Testis (tissue), 5 donors: ENCODE data around the gene IGFBP6. TPM values are rescaled to one million over a fixed set of nuclear protein-coding genes. Genes with fewer than 3 reads are reported as not detected.

Source experiments
- DNase-seq: peaks from one replicate; pipeline ENCODE4 v3.0.0-alpha.2; 2019
- H3K27ac ChIP-seq, 2 donors: fragments of 200-600 bp; sonication (generic); one replicate each; pipeline ENCODE4 v1.5.1; 2019
- H3K27me3 ChIP-seq: fragments of 200-600 bp; sonication (generic); one replicate; pipeline ENCODE4 v1.5.1; 2019
- H3K36me3 ChIP-seq: fragments of 200-600 bp; sonication (generic); one replicate; pipeline ENCODE4 v1.5.1; 2017; ENCODE audit warnings: low read depth; ENCODE audit errors: missing control alignments
- H3K4me1 ChIP-seq: fragments of 200-600 bp; sonication (generic); one replicate; pipeline ENCODE4 v1.5.1; 2019
- H3K4me3 ChIP-seq, 2 donors: fragments of 200-600 bp; sonication (generic); one replicate each; pipeline ENCODE4 v1.5.1; 2017 to 2019
- H3K9me3 ChIP-seq: fragments of 200-600 bp; sonication (generic); one replicate; pipeline ENCODE4 v1.5.1; 2017
- POLR2A ChIP-seq: fragments of 450-650 bp; IDR thresholded peaks from one replicate; pipeline ENCODE4 v1.6.1; 2017; ENCODE audit warnings: antibody characterized with exemption, mild to moderate bottlenecking, moderate library complexity
- WGBS, 2 donors: methylation state at CpG; one replicate each; pipeline ENCODE4 v1.1.5; 2018; 5-methylcytosine and 5-hydroxymethylcytosine counted together
- intact Hi-C: fragments of 100-400 bp; cut with DNase I; formaldehyde crosslinking; loops from one replicate; pipeline ENCODE4 v1.15.1; 2023; ENCODE audit warnings: low total_unique reads
- long read RNA-seq, 2 donors: transcript quantifications; one replicate each; lab custom pipeline, GENCODE V29; 2026
- polyA plus RNA-seq: library from polyadenylated mRNA; stranded (reverse); fragments of 350-450 nt; fragmentation: Illumina TruSeq; extraction: RNeasy Lipid Tissue Mini Kit (QIAGEN cat#74804); gene quantifications from one replicate; pipeline ENCODE4 v1.2.3, GENCODE V29; 2014; ENCODE audit warnings: low read depth, low replicate concordance; ENCODE audit not compliant: insufficient read depth
- total RNA-seq, 2 donors: library from RNA; depleted of rRNA; stranded (reverse); fragments of >200 nt; gene quantifications; one replicate each; pipeline ENCODE4 v1.2.3, GENCODE V29; 2016
- TF ChIP-seq, protein P1 (sequence below), 3 experiments: fragments of 450-650 bp in 2 of 3; fragments of 200-600 bp in 1 of 3; sonication (generic) in 1 of 3; IDR thresholded peaks; one replicate each; pipeline ENCODE4 v1.5.1; 2016 to 2019; ENCODE audit warnings: antibody characterized with exemption in 3 of 3, mild to moderate bottlenecking in 2 of 3, moderate library complexity in 1 of 3

Gene IGFBP6
- total RNA-seq (100 to 1,000 TPM; 121 to 261 TPM), polyA plus RNA-seq (185 TPM)
- long read RNA-seq, donor 1, transcript IGFBP6-201 (4 exons, 1,169 nt) = major isoform, 15 of 15 reads
- long read RNA-seq, donor 1, partial matches to known transcripts = 0 of 15 reads
- long read RNA-seq, donor 1, other reads (novel, unspliced or antisense) = 0 of 15 reads
- long read RNA-seq, donor 2, transcript IGFBP6-201 (4 exons, 1,169 nt) = major isoform, 13 of 13 reads
- long read RNA-seq, donor 2, partial matches to known transcripts = 0 of 13 reads
- long read RNA-seq, donor 2, other reads (novel, unspliced or antisense) = 0 of 13 reads

DNA sequence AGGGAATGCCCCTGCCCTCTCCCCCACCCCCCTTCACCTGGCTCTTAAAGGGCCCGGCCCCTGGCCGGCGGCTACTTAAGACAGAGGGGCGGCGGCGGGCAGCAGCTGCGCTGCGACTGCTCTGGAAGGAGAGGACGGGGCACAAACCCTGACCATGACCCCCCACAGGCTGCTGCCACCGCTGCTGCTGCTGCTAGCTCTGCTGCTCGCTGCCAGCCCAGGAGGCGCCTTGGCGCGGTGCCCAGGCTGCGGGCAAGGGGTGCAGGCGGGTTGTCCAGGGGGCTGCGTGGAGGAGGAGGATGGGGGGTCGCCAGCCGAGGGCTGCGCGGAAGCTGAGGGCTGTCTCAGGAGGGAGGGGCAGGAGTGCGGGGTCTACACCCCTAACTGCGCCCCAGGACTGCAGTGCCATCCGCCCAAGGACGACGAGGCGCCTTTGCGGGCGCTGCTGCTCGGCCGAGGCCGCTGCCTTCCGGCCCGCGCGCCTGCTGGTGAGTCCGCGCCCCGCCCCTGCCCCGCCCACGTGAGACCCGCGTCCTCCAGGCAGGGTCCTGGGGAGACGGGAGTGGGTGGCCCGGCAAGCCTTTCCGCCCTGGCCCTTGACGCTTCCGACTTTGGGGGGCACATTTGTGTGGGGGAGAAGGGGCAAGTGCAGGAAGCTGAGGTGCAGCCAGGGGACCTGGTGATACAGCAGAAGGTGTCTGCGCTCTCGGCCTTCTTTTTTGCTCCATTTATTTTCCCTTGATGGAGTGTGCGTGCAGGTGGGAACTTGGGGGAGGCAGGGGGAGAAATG lies at the start of gene IGFBP6:
Gene IGFBP6 (plus strand): TSS at position 104 of the 790 bp plus-strand sequence. CDS start 51 bp downstream, at position 155.
- peaks cover 12% of the 10 kb centered on the region for H3K4me1 ChIP-seq
- peak; percentile 67 for DNase-seq

GRCh38 chr12:53048033-53048779 lies 49.3 kb upstream of the IGFBP6 start:
- H3K9me3 ChIP-seq = no peaks in the 10 kb centered on the region
- H3K4me1 ChIP-seq = peaks cover 76% of the 10 kb centered on the region
- no peaks in the 10 kb centered on the region for H3K36me3 ChIP-seq
- no peaks in the 10 kb centered on the region for H3K27me3 ChIP-seq
- H3K27ac ChIP-seq = peak overlapping the region; percentile 89 to 92
- TF ChIP-seq, protein P1, sequence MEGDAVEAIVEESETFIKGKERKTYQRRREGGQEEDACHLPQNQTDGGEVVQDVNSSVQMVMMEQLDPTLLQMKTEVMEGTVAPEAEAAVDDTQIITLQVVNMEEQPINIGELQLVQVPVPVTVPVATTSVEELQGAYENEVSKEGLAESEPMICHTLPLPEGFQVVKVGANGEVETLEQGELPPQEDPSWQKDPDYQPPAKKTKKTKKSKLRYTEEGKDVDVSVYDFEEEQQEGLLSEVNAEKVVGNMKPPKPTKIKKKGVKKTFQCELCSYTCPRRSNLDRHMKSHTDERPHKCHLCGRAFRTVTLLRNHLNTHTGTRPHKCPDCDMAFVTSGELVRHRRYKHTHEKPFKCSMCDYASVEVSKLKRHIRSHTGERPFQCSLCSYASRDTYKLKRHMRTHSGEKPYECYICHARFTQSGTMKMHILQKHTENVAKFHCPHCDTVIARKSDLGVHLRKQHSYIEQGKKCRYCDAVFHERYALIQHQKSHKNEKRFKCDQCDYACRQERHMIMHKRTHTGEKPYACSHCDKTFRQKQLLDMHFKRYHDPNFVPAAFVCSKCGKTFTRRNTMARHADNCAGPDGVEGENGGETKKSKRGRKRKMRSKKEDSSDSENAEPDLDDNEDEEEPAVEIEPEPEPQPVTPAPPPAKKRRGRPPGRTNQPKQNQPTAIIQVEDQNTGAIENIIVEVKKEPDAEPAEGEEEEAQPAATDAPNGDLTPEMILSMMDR (IDR thresholded peaks at IDR 0.05) = peak in 1 of 3 experiments; percentile 15
- TF ChIP-seq POLR2A = no peak
- intact Hi-C loops = no loop called here
- WGBS, 2 donors = 17 to 67% methylated on average over 1 to 10 of the region's 10 CpGs
- peak; percentile 67 for DNase-seq
- H3K4me3 ChIP-seq = peak overlapping the region; percentile 62 to 66

More for the DNA sequence above, at the start of gene IGFBP6:
- intact Hi-C loops = loop anchor here (2.0 kb wide), 1 partner anchor 27 kb away; no protein-coding TSS in a partner anchor
- Histone ChIP-seq H3K27ac (peak within 1 kb of the TSS; percentile 45 to 87), H3K27me3 (no peaks in the 10 kb centered on the region), H3K4me3 (peak within 1 kb of the TSS; percentile 64 to 65), H3K36me3 (no peaks in the 10 kb centered on the region), H3K9me3 (no peaks in the 10 kb centered on the region)
- WGBS, 2 donors = 1 to 3% methylated on average over 6 to 49 of the region's 51 CpGs
- no peak for TF ChIP-seq POLR2A
- TF ChIP-seq, protein P1 (IDR thresholded peaks at IDR 0.05) = peak in 1 of 3 experiments; percentile 38

DNA sequence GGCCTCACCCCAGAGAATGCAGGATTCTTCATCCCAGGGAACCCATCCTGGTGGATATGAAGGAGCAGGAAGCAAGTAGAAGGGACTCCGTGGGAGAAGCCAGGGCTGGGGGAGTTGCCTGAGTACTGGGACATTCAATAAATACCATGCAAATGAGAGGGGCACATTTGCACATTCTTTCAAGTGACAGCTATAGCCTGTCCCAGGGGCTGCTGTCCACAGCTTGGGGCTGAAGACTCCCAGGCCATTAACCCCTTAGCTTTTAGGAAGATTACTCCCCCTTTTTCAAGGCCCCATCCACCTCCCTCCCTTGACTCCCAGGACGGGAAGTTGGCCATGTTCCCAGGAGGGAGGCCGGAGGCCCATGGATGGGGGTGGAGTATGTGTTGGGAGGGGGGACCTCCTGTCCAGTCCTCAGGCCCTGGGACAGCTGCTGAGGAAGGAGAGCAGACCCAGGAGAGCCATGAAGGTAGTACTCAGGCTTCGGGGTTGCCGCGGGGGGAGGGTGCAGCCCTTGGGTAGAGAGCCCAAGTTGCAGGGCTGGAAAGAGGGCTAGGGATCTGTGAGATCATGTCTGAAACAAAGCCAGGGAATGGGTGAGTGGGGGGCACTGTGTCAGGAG lies 48.6 kb upstream of the IGFBP6 start:
- H3K9me3 ChIP-seq = no peaks in the 10 kb centered on the region
- intact Hi-C loops = no loop called here
- H3K4me1 ChIP-seq = peaks cover 83% of the 10 kb centered on the region
- H3K36me3 ChIP-seq = no peaks in the 10 kb centered on the region
- no peaks in the 10 kb centered on the region for H3K27me3 ChIP-seq
- DNase-seq = peak; percentile 68
- peak overlapping the region; percentile 89 to 92 for H3K27ac ChIP-seq
- 32 to 37% methylated on average over 6 of the region's 6 CpGs for WGBS, 2 donors
- no peak for TF ChIP-seq POLR2A
- TF ChIP-seq, protein P1 (IDR thresholded peaks at IDR 0.05) = no peak
- peak overlapping the region; percentile 67 to 71 for H3K4me3 ChIP-seq

- intact Hi-C loops = no loop called here
- TF ChIP-seq POLR2A = no peak
- TF ChIP-seq, protein P1 (IDR thresholded peaks at IDR 0.05) = no peak
- 19 to 23% methylated on average over 10 to 20 of the region's 20 CpGs for whole genome bisulfite sequencing, 2 donors
Observed at GRCh38 chr12:53049571-53050318, 47.7 kb upstream of the IGFBP6 start, which contains the start of gene TNS2. Gene TNS2, plus strand, starts transcription at chr12:53050065. Its CDS starts 121 bp downstream, at chr12:53050186.

More at GRCh38 chr12:53049571-53050318, 47.7 kb upstream of the IGFBP6 start, which contains the start of gene TNS2:
- Histone ChIP-seq H3K9me3 (no peaks in the 10 kb centered on the region), H3K27ac (peak within 1 kb of the TSS; percentile 89 to 92), H3K27me3 (no peaks in the 10 kb centered on the region), H3K4me3 (peak within 1 kb of the TSS; percentile 67 to 71), H3K4me1 (peaks cover 79% of the 10 kb centered on the region), H3K36me3 (no peaks in the 10 kb centered on the region)
- DNase-seq = peak; percentile 85
